HG03565 (cell line): ENCODE measurements around the gene DDIAS.
"Not testable (repeated sequence)": the region's sequence is repeated elsewhere in the genome, so short reads cannot be mapped to it uniquely, and the experiment has no call there.

Experiments used
- ATAC-seq: cut with Tn5 transposase; IDR thresholded peaks from one replicate; pipeline ENCODE4 v1.9.1; 2021; ENCODE audit warnings: mild to moderate bottlenecking, moderate library complexity; ENCODE audit not compliant: unreplicated experiment

Gene DDIAS

GRCh38 chr11:82889133-82890001 lies 12.2 kb upstream of the DDIAS start:
- ATAC-seq: no peak

GRCh38 chr11:82890002-82890341 lies 11.6 kb upstream of the DDIAS start:
- no peak for ATAC-seq

- no peak for ATAC-seq
Observed at GRCh38 chr11:82890936-82891335, 10.6 kb upstream of the DDIAS start.

- ATAC-seq: no peak
Observed at GRCh38 chr11:82892611-82893169, 8.8 kb upstream of the DDIAS start.

- ATAC-seq: peak; percentile 38
Observed at GRCh38 chr11:82895437-82896091, 6.0 kb upstream of the DDIAS start.

GRCh38 chr11:82896183-82896582 lies 5.4 kb upstream of the DDIAS start:
- no peak for ATAC-seq

GRCh38 chr11:82898241-82898640 lies 3.3 kb upstream of the DDIAS start:
- no peak for ATAC-seq

- ATAC-seq: no peak
Observed at GRCh38 chr11:82899186-82899820, 2.2 kb upstream of the DDIAS start.

- ATAC-seq: no peak
Observed at GRCh38 chr11:82899957-82900276, 1.6 kb upstream of the DDIAS start.

GRCh38 chr11:82900277-82901164 lies 1.0 kb upstream of the DDIAS start, which contains the start of gene PRCP:
TSS of gene PRCP (minus strand) at chr11:82900430. CDS start at chr11:82900402, 28 bp downstream.
- ATAC-seq: peak; percentile 74

- ATAC-seq: no peak
Observed at GRCh38 chr11:82901922-82902485, 468 bp downstream of the DDIAS start.

GRCh38 chr11:82902880-82903279 lies 1.3 kb downstream of the DDIAS start:
- ATAC-seq: no peak

- no peak for ATAC-seq
Observed at GRCh38 chr11:82903843-82904586, 2.5 kb downstream of the DDIAS start.

- no peak for ATAC-seq
Observed at GRCh38 chr11:82906236-82906635, 4.7 kb downstream of the DDIAS start.

- no peak for ATAC-seq
Observed at GRCh38 chr11:82906931-82907330, 5.4 kb downstream of the DDIAS start.

- no peak for ATAC-seq
Observed at GRCh38 chr11:82907371-82907770, 5.8 kb downstream of the DDIAS start.

- no peak for ATAC-seq
Observed at GRCh38 chr11:82908311-82908710, 6.8 kb downstream of the DDIAS start.

- ATAC-seq: no peak
Observed at GRCh38 chr11:82909015-82909640, 7.6 kb downstream of the DDIAS start.

GRCh38 chr11:82919786-82920185 lies 18.2 kb downstream of the DDIAS start:
- ATAC-seq: not testable (repeated sequence)
